Mesenteric fat pad (tissue), 1 donor: ENCODE measurements around the gene TMC7. TPM values are rescaled to one million over a fixed set of nuclear protein-coding genes. Genes with fewer than 3 reads are reported as not detected.
A peak's percentile ranks its signal among the peaks of the same experiment; 100 is the strongest.
"Not testable (repeated sequence)": the region's sequence is repeated elsewhere in the genome, so short reads cannot be mapped to it uniquely, and the experiment has no call there.

ENCODE experiments used
- DNase-seq: peaks from one replicate; pipeline ENCODE4 v3.0.0-alpha.2; 2020; ENCODE audit warnings: low spot score
- long read RNA-seq: library from polyadenylated mRNA; unstranded; transcript quantifications from one replicate; pipeline ENCODE4 v2.0.0, GENCODE V29; 2020
- total RNA-seq: library from RNA; stranded (reverse); fragmentation: NEBNext Ultra II Directional; extraction: Animal tissue kit (Norgen Biotek cat#: 25700); gene quantifications from one replicate; pipeline ENCODE4 v1.2.1, GENCODE V29; 2021
- donor health status: DM: yes; HTN: yes; CAD: no.

TMC7 gene
- total RNA-seq, result 3.2 TPM
- long read RNA-seq, partial matches to known transcripts, result 0 of 3 reads
- long read RNA-seq, other reads (novel, unspliced or antisense), result 2 of 3 reads

- DNase-seq, result peak; percentile 94
These were observed at the start of gene TMC7 for GRCh38 chr16:18983565-18984434. TSS of gene TMC7 (plus strand) at chr16:18983934. CDS start at chr16:18984064, 130 bp downstream.

DNA sequence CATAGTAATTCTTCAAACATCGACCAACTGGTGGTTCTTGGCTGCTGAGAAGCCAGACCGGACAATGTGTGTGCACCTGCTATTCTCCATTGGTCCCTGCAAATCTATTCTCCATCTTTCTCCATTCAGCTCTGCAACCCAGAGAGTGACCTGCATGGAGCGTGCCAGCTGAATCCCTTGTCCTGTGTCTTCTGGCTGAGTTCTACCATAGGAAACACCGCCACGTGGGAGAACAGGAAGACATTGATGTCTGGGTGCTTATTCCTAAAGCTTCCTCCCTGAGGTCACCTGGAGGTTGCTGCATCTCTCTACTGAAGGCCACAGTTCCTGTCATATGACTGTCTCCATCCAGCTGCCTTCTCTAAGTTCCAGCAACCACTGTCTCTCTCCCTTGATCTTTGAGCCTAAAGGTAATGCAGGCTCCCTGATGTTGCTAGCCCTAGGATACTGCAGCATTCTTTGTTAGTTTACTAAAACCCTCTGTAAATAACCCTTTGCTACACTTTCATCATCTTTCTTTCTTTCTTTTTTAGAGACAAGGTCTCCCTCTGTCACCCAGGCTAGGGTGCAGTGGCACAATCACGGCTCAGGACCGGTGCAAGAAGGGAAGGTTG lies 46.9 kb upstream of the TMC7 start:
- peak; percentile 41 for DNase-seq

DNA sequence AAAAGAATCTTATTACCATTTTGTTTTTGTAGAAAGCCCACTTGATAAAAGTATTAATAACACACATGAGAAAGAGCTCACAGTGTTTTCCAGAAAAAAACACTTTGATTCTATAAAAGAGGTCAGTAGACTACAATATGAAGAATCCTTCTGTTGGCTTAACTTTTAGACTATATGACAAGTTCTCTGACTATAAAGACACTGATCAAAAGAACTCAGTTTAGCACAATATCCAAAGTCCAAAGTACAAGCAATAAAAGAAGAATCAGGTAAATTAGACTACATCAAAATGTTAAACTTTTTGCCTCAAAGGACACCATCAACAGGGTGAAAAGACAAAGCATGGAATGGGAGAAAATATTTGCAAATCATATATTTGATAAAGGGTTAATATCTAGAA lies 46.3 kb upstream of the TMC7 start:
- DNase-seq, result no peak

- DNase-seq, result no peak
These were observed 44.7 kb upstream of the TMC7 start for GRCh38 chr16:18938986-18939385.

- DNase-seq, result no peak
These were observed 42.3 kb upstream of the TMC7 start for GRCh38 chr16:18941471-18941870.

- DNase-seq, result no peak
These were observed 41.7 kb upstream of the TMC7 start for GRCh38 chr16:18942061-18942460.

DNA sequence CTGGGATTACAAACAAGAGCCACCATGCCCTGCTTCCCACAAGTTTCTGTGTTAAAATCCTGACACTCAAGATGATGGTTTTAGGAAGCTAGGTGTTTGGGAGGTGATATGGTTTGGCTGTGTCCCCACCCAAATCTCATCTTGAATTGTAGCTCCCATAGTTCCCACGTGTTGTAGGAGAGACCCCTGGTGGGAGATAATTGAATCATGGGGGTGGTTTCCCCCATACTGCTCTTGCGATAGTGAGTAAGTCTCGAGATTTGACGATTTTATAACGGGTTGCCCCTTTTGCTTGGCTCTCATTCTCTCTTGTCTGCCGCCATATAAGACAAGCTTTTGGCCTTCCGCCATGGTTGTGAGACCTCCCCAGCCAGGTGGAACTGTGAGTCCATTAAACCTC lies 40.3 kb upstream of the TMC7 start:
- DNase-seq, result no peak

GRCh38 chr16:18945233-18945632 lies 38.5 kb upstream of the TMC7 start:
- DNase-seq, result no peak

GRCh38 chr16:18948372-18949020 lies 35.2 kb upstream of the TMC7 start:
- DNase-seq, result no peak

GRCh38 chr16:18950469-18951185 lies 33.1 kb upstream of the TMC7 start:
- DNase-seq, result no peak

- no peak for DNase-seq
These were observed 30.2 kb upstream of the TMC7 start for GRCh38 chr16:18953547-18953946.

DNA sequence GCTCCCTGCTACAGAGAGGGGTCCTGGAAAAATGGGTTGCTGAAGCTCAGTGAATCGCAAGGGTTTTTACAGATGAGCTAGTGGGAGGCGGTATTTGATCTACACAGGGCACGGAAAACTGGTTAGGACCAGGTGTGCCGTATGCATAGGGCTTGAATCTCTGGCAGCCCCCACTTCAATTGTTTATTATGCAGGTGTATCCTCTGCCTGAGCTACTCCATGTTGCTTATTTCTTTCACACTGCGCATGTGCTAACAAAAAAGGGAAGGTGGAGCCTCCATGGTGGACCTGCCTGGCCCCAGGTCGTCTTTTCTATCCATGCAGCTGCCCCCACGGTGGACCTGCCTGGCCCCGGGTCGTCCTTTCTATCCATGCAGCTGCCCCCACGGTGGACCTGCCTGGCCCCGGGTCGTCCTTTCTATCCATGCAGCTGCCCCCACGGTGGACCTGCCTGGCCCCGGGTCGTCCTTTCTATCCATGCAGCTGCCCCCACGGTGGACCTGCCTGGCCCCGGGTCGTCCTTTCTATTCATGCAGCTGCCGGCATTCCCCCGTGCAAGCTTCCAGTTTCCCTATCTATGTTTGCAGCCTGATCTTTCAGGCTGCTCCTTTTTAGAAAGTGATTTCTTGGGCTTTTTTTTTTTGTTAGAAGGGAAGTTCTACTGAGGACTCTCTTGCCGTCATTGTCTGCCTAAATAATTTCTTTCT lies 27.7 kb upstream of the TMC7 start:
- DNase-seq, result not testable (repeated sequence)

- not testable (repeated sequence) for DNase-seq
These were observed 27.0 kb upstream of the TMC7 start for GRCh38 chr16:18956658-18957241.

DNA sequence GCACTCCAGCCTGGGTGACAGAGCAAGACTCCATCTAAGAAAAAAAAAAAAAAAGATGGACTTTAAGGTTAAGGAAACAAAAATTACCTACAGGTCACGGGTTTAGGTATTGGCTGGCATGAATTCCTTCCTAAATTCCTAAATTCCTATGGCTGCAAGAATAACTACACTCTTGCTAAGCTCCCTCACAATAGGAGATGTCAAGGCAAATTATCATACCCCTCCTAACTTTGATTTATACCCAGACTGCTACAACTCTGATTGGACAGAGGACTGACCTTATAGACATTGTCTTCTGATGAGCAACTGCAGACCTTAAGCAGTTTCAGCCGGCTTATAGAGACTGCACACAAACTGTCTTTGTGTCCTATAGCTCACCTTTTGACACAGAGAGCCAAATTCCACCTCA lies 25.1 kb upstream of the TMC7 start:
- no peak for DNase-seq

GRCh38 chr16:18959031-18959505 lies 24.7 kb upstream of the TMC7 start:
- DNase-seq, result no peak

GRCh38 chr16:18965555-18965954 lies 18.2 kb upstream of the TMC7 start:
- DNase-seq, result no peak

- no peak for DNase-seq
These were observed 16.9 kb upstream of the TMC7 start for GRCh38 chr16:18966791-18967190.

GRCh38 chr16:18969050-18969854 lies 14.5 kb upstream of the TMC7 start:
- peak; percentile 93 for DNase-seq

- DNase-seq, result no peak
These were observed 13.9 kb upstream of the TMC7 start for GRCh38 chr16:18969855-18970240.
